GM04503 (cell line): ENCODE data around the gene PKP2.

Experiments used
- DNase-seq: peaks from one replicate; pipeline ENCODE4 v3.0.0-alpha.2; 2012; ENCODE audit warnings: low read depth

The PKP2 gene

DNA sequence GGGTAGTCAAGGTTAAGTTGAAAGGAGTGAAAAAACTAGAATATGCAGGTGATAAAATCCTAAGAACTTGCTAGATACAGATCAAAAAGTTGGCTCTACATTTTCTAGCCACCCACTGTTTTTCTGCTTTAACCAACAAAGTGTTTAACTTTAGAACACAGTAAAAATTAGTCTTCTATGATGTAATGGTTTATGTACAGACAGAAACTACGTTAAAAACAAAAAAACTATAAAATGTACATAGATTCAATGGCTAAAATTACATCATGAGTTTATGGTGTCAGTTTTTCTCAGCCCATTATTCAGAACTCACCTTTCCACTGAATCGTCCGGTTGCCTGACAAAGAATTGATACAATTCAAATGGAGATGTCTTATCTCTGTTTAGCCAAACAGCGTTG is 143.0 kb downstream of the PKP2 start:
- no peak for DNase-seq

DNA sequence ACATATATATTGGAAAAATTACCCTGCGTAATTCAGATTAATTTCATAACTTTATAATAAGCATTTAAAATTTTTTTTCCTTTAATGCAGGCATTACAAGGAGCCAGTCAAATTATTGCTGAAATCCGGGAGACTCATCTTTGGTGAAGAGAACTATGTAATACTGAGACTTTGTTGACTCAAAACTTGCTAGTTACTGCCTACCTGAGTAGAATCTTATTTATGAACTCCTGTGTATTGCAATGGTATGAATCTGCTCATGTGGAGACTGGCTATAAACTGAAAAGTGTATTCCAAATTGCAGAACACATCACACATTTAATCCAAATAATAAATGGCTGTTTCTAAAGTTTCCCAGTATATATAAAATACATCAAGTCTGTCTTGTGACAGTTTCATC is 153.3 kb downstream of the PKP2 start:
- DNase-seq = no peak

DNA sequence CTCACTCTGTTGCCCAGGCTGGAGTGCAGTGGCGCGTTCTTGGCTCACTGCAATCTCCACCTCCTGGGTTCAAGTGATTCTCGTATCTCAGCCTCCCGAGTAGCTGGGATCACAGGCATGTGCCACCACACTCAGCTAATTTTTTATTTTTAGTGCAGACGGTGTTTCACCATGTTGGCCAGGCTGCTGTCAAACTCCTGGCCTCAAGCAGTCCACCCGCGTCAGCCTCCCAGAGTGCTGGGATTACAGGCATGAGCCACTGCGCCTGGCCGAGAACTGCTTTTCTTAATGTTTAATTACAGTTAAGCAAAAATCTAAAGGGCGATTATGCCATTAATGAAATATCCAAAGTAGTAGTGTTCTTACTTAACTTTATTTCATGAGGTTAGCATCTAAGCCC is 154.4 kb downstream of the PKP2 start:
- DNase-seq = no peak
